GM23338 (cell line): ENCODE data around the gene POP4. TPM values are rescaled to one million over a fixed set of nuclear protein-coding genes. Genes with fewer than 3 reads are reported as not detected.

Experiments
- ATAC-seq: fragments of 200-7000 bp; cut with Tn5 transposase; 3 replicates; pipeline ENCODE4 v1.9.1; 2020
- DNase-seq: peaks from one replicate; pipeline ENCODE4 v3.0.0-alpha.2; 2015; ENCODE audit warnings: low spot score
- H2AFZ ChIP-seq: fragments of 200-600 bp; sonication (generic); 2 replicates; pipeline ENCODE4 v1.8.0; 2016; ENCODE audit warnings: antibody characterized with exemption, mild to moderate bottlenecking, moderate library complexity
- H3F3A ChIP-seq: fragments of 200-600 bp; sonication (generic); replicated peaks from 2 replicates; pipeline ENCODE4 v1.8.0; 2017; ENCODE audit warnings: antibody characterized with exemption, mixed run types, low read depth
- H3K27ac ChIP-seq: fragments of 200-600 bp; sonication (generic); 2 replicates; pipeline ENCODE4 v1.6.1; 2016; ENCODE audit warnings: low read depth
- H3K27me3 ChIP-seq: fragments of 200-600 bp; sonication (generic); 2 replicates; pipeline ENCODE4 v1.8.0; 2016; ENCODE audit warnings: mild to moderate bottlenecking, mixed run types, moderate library complexity; ENCODE audit not compliant: insufficient read depth
- H3K36me3 ChIP-seq: fragments of 200-600 bp; sonication (generic); 2 replicates; pipeline ENCODE4 v1.8.0; 2016; ENCODE audit warnings: mild to moderate bottlenecking; ENCODE audit not compliant: insufficient read depth
- H3K4me1 ChIP-seq: fragments of 200-600 bp; sonication (generic); 2 replicates; pipeline ENCODE4 v1.8.0; 2016; ENCODE audit warnings: mild to moderate bottlenecking, moderate library complexity; ENCODE audit not compliant: insufficient read depth
- H3K4me2 ChIP-seq: fragments of 200-600 bp; sonication (generic); 2 replicates; pipeline ENCODE4 v1.7.1; 2017; ENCODE audit warnings: mixed run types
- H3K4me3 ChIP-seq: fragments of 200-600 bp; sonication (generic); 2 replicates; pipeline ENCODE4 v1.6.1; 2016; ENCODE audit warnings: mixed run types
- H3K79me2 ChIP-seq: fragments of 200-600 bp; sonication (generic); replicated peaks from 2 replicates; pipeline ENCODE4 v1.8.0; 2017; ENCODE audit warnings: mild to moderate bottlenecking; ENCODE audit not compliant: insufficient read depth
- H3K9me2 ChIP-seq: fragments of 200-600 bp; sonication (generic); 2 replicates; pipeline ENCODE4 v1.8.0; 2017; ENCODE audit not compliant: insufficient read depth
- H4K20me1 ChIP-seq: fragments of 200-600 bp; sonication (generic); replicated peaks from 2 replicates; pipeline ENCODE4 v1.8.0; 2017; ENCODE audit warnings: mild to moderate bottlenecking; ENCODE audit not compliant: insufficient read depth
- H3K27ac Mint-ChIP-seq: 2 replicates; pipeline ENCODE4 v1.8.0; 2020; ENCODE audit warnings: inconsistent platforms, mild to moderate bottlenecking, moderate library complexity, mixed read lengths
- H3K27me3 Mint-ChIP-seq: 3 replicates; pipeline ENCODE4 v1.8.0; 2022; ENCODE audit warnings: low read depth, mild to moderate bottlenecking, moderate library complexity, mixed read lengths, inconsistent platforms; ENCODE audit not compliant: insufficient read depth, poor library complexity
- H3K36me3 Mint-ChIP-seq: 3 replicates; pipeline ENCODE4 v1.8.0; 2021; ENCODE audit warnings: low read depth, mild to moderate bottlenecking, inconsistent platforms, moderate library complexity, mixed read lengths
- H3K4me1 Mint-ChIP-seq: 3 replicates; pipeline ENCODE4 v1.8.0; 2020; ENCODE audit warnings: mild to moderate bottlenecking, inconsistent platforms, mixed read lengths
- H3K4me3 Mint-ChIP-seq: 3 replicates; pipeline ENCODE4 v1.8.0; 2021; ENCODE audit warnings: moderate library complexity, mild to moderate bottlenecking, inconsistent platforms, mixed read lengths
- H3K9me3 Mint-ChIP-seq: 3 replicates; pipeline ENCODE4 v1.8.0; 2020; ENCODE audit warnings: moderate library complexity, mild to moderate bottlenecking, inconsistent platforms, mixed read lengths
- ETS1 ChIP-seq: IDR thresholded peaks from 2 replicates; pipeline ENCODE4 v1.6.1; 2016; ENCODE audit warnings: antibody characterized with exemption
- EZH2 ChIP-seq: fragments of 200-600 bp; sonication (generic); IDR thresholded peaks from one replicate; pipeline ENCODE4 v1.8.0; 2017; ENCODE audit warnings: antibody characterized with exemption, mild to moderate bottlenecking, low read depth; ENCODE audit not compliant: unreplicated experiment
- NANOG ChIP-seq: IDR thresholded peaks from 2 replicates; pipeline ENCODE4 v1.6.1; 2016; ENCODE audit warnings: antibody characterized with exemption, borderline replicate concordance
- POLR2AphosphoS5 ChIP-seq: IDR thresholded peaks from 2 replicates; pipeline ENCODE4 v1.6.1; 2016; ENCODE audit warnings: antibody characterized with exemption, low read depth
- STAT1 ChIP-seq: IDR thresholded peaks from one replicate; pipeline ENCODE4 v1.6.1; 2016; ENCODE audit warnings: antibody characterized with exemption; ENCODE audit not compliant: unreplicated experiment
- ZNF114 ChIP-seq: fragments of 250-450 bp; sonication (Bioruptor Pico); IDR thresholded peaks from 2 replicates; pipeline ENCODE4 v1.5.0; 2020; ENCODE audit warnings: mild to moderate bottlenecking, moderate library complexity
- ZNF331 ChIP-seq: fragments of 250-450 bp; sonication (Bioruptor Pico); IDR thresholded peaks from 2 replicates; pipeline ENCODE4 v1.5.0; 2020; ENCODE audit warnings: low read depth, mild to moderate bottlenecking, moderate library complexity
- polyA plus RNA-seq: library from polyadenylated mRNA; unstranded; fragments of >200 nt; fragmentation: Nextera tagmentation; extraction: Ambion mirVana; gene quantifications from 2 replicates; pipeline ENCODE4 v1.2.1, GENCODE V29; 2016
- total RNA-seq: library from RNA; depleted of rRNA; stranded (reverse); fragments of >200 nt; shearing (Covaris generic); gene quantifications from 2 replicates; pipeline ENCODE4 v1.2.3, GENCODE V29; 2014
- TF ChIP-seq, protein P1 (sequence below): fragments of 250-450 bp; sonication (Bioruptor Pico); IDR thresholded peaks from 2 replicates; pipeline ENCODE4 v1.5.0; 2020; ENCODE audit warnings: mild to moderate bottlenecking, moderate library complexity
- TF ChIP-seq, protein P2 (sequence below), 2 experiments: fragments of 200-600 bp in 1 of 2; sonication (generic) in 1 of 2; conservative IDR thresholded peaks; 2 replicates each; pipeline versions ENCODE4 v1.5.1 to v1.6.1; 2016 to 2017; ENCODE audit warnings: antibody characterized with exemption in 2 of 2, low read depth in 2 of 2, mild to moderate bottlenecking in 2 of 2, moderate library complexity in 1 of 2

POP4 gene
- total and polyA plus RNA-seq, 2 experiments from 2014 or later = 37.2 to 58.3 TPM

- H3K27ac Mint-ChIP-seq = no peak overlapping the region
- H3K79me2 ChIP-seq = no peaks in the 10 kb centered on the region
- H3K4me3 ChIP-seq = no peak overlapping the region
- no peak overlapping the region for H3K4me3 Mint-ChIP-seq
- no peak for DNase-seq
- H3K9me2 ChIP-seq = no peaks in the 10 kb centered on the region
- ATAC-seq = no peak
- no peak overlapping the region for H2AFZ ChIP-seq
- H3K4me1 Mint-ChIP-seq = peaks cover 19% of the 10 kb centered on the region
- H3K36me3 ChIP-seq = no peaks in the 10 kb centered on the region
- H3K4me1 ChIP-seq = peaks cover 11% of the 10 kb centered on the region; the same call in 1 of the 2 replicates
- peaks cover 4% of the 10 kb centered on the region for H3K9me3 Mint-ChIP-seq
- no peaks in the 10 kb centered on the region for H3K36me3 Mint-ChIP-seq
- H3K27me3 ChIP-seq = no peaks in the 10 kb centered on the region
- peaks cover 4% of the 10 kb centered on the region for H3K27me3 Mint-ChIP-seq
- H4K20me1 ChIP-seq = no peaks in the 10 kb centered on the region
- no peak overlapping the region for H3K27ac ChIP-seq
- no peak overlapping the region for H3K4me2 ChIP-seq
- TF ChIP-seq ZNF331 (CRISPR knock-in tag) (no peak), STAT1 (no peak), ZNF114 (no peak), ETS1 (no peak), EZH2 (no peak), POLR2AphosphoS5 (no peak), NANOG (no peak)
- TF ChIP-seq, protein P1, sequence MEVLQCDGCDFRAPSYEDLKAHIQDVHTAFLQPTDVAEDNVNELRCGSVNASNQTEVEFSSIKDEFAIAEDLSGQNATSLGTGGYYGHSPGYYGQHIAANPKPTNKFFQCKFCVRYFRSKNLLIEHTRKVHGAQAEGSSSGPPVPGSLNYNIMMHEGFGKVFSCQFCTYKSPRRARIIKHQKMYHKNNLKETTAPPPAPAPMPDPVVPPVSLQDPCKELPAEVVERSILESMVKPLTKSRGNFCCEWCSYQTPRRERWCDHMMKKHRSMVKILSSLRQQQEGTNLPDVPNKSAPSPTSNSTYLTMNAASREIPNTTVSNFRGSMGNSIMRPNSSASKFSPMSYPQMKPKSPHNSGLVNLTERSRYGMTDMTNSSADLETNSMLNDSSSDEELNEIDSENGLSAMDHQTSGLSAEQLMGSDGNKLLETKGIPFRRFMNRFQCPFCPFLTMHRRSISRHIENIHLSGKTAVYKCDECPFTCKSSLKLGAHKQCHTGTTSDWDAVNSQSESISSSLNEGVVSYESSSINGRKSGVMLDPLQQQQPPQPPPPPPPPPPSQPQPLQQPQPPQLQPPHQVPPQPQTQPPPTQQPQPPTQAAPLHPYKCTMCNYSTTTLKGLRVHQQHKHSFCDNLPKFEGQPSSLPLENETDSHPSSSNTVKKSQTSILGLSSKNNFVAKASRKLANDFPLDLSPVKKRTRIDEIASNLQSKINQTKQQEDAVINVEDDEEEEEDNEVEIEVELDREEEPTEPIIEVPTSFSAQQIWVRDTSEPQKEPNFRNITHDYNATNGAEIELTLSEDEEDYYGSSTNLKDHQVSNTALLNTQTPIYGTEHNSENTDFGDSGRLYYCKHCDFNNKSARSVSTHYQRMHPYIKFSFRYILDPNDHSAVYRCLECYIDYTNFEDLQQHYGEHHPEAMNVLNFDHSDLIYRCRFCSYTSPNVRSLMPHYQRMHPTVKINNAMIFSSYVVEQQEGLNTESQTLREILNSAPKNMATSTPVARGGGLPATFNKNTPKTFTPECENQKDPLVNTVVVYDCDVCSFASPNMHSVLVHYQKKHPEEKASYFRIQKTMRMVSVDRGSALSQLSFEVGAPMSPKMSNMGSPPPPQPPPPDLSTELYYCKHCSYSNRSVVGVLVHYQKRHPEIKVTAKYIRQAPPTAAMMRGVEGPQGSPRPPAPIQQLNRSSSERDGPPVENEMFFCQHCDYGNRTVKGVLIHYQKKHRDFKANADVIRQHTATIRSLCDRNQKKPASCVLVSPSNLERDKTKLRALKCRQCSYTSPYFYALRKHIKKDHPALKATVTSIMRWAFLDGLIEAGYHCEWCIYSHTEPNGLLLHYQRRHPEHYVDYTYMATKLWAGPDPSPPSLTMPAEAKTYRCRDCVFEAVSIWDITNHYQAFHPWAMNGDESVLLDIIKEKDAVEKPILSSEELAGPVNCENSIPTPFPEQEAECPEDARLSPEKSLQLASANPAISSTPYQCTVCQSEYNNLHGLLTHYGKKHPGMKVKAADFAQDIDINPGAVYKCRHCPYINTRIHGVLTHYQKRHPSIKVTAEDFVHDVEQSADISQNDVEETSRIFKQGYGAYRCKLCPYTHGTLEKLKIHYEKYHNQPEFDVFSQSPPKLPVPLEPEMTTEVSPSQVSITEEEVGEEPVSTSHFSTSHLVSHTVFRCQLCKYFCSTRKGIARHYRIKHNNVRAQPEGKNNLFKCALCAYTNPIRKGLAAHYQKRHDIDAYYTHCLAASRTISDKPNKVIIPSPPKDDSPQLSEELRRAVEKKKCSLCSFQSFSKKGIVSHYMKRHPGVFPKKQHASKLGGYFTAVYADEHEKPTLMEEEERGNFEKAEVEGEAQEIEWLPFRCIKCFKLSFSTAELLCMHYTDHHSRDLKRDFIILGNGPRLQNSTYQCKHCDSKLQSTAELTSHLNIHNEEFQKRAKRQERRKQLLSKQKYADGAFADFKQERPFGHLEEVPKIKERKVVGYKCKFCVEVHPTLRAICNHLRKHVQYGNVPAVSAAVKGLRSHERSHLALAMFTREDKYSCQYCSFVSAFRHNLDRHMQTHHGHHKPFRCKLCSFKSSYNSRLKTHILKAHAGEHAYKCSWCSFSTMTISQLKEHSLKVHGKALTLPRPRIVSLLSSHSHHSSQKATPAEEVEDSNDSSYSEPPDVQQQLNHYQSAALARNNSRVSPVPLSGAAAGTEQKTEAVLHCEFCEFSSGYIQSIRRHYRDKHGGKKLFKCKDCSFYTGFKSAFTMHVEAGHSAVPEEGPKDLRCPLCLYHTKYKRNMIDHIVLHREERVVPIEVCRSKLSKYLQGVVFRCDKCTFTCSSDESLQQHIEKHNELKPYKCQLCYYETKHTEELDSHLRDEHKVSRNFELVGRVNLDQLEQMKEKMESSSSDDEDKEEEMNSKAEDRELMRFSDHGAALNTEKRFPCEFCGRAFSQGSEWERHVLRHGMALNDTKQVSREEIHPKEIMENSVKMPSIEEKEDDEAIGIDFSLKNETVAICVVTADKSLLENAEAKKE = no peak
- TF ChIP-seq, protein P2, sequence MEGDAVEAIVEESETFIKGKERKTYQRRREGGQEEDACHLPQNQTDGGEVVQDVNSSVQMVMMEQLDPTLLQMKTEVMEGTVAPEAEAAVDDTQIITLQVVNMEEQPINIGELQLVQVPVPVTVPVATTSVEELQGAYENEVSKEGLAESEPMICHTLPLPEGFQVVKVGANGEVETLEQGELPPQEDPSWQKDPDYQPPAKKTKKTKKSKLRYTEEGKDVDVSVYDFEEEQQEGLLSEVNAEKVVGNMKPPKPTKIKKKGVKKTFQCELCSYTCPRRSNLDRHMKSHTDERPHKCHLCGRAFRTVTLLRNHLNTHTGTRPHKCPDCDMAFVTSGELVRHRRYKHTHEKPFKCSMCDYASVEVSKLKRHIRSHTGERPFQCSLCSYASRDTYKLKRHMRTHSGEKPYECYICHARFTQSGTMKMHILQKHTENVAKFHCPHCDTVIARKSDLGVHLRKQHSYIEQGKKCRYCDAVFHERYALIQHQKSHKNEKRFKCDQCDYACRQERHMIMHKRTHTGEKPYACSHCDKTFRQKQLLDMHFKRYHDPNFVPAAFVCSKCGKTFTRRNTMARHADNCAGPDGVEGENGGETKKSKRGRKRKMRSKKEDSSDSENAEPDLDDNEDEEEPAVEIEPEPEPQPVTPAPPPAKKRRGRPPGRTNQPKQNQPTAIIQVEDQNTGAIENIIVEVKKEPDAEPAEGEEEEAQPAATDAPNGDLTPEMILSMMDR (conservative IDR thresholded peaks at IDR 0.05; ENCODE audit: low read depth in 2 of 2) = no peak
- H3F3A ChIP-seq = no peaks in the 10 kb centered on the region
These were observed 27.7 kb upstream of the POP4 start for GRCh38 chr19:29578349-29578748.
